H1 (cell line): ENCODE data around the gene OR5AS1. TPM values are rescaled to one million over a fixed set of nuclear protein-coding genes. Genes with fewer than 3 reads are reported as not detected.

Experiments
- CTCF ChIA-PET: fragments of 300-600 bp; sonication (Branson Sonifier 250); formaldehyde crosslinking; loops from one replicate; lab custom pipeline; 2021; ENCODE audit not compliant: partially characterized antibody; lab: Charles Lee
- POLR2A ChIA-PET: fragments of 300-600 bp; sonication (Branson Sonifier 250); formaldehyde crosslinking; loops from one replicate; lab custom pipeline; 2021; ENCODE audit warnings: inconsistent platforms; ENCODE audit not compliant: partially characterized antibody; lab: Charles Lee
- DNase-seq, 2 experiments: peaks; one replicate each; pipeline versions ENCODE4 v3.0.0 to v3.0.0-alpha.2; 2010 to 2022; ENCODE audit warnings: low spot score in 2 of 2, low read depth in 1 of 2, mixed read lengths in 1 of 2
- FAIRE-seq: peaks from 2 replicates; lab custom pipeline; 2011; peaks lifted over from hg19 to GRCh38; lab: Jason Lieb, UNC
- H2AFZ ChIP-seq: 2 replicates; pipeline ENCODE4 v1.8.1; 2012; ENCODE audit warnings: low read length, inconsistent platforms
- H2AK5ac ChIP-seq: 2 replicates; pipeline ENCODE4 v1.6.1; 2013; ENCODE audit warnings: low read depth, low read length
- H2BK120ac ChIP-seq: replicated peaks from 2 replicates; pipeline ENCODE3; 2013; ENCODE audit warnings: low read depth, low read length, inconsistent platforms
- H2BK12ac ChIP-seq: 2 replicates; pipeline ENCODE4 v1.6.1; 2013; ENCODE audit warnings: low read depth, low read length
- H2BK15ac ChIP-seq: 2 replicates; pipeline ENCODE4 v1.6.1; 2013; ENCODE audit warnings: low read length
- H2BK20ac ChIP-seq: 2 replicates; pipeline ENCODE4 v1.6.1; 2013; ENCODE audit warnings: low read length
- H2BK5ac ChIP-seq: 2 replicates; pipeline ENCODE4 v1.6.1; 2013; ENCODE audit warnings: low read depth, low read length
- H3K14ac ChIP-seq: 2 replicates; pipeline ENCODE4 v1.6.1; 2013; ENCODE audit warnings: inconsistent platforms; ENCODE audit not compliant: insufficient read length
- H3K18ac ChIP-seq: 2 replicates; pipeline ENCODE4 v1.6.1; 2013; ENCODE audit warnings: low read length; ENCODE audit errors: extremely low read depth
- H3K23ac ChIP-seq: 2 replicates; pipeline ENCODE4 v1.6.1; 2013; ENCODE audit warnings: inconsistent platforms; ENCODE audit not compliant: insufficient read length
- H3K23me2 ChIP-seq: 2 replicates; pipeline ENCODE4 v1.6.1; 2013; ENCODE audit warnings: low read depth, low read length
- H3K27ac ChIP-seq: 2 replicates; pipeline ENCODE4 v1.6.1; 2011; ENCODE audit warnings: low read depth, low read length, inconsistent platforms
- H3K27me3 ChIP-seq, 4 experiments: replicated peaks in 1 of 4; 1 replicate in 1 of 4; 2 replicates in 3 of 4; pipeline versions ENCODE4 v1.6.1 to v1.8.1; 2011 to 2013; ENCODE audit warnings: low read length in 3 of 4, mild to moderate bottlenecking in 3 of 4, inconsistent platforms in 2 of 4, mixed read lengths in 2 of 4, moderate library complexity in 1 of 4; ENCODE audit not compliant: control insufficient read depth in 3 of 4, insufficient read depth in 3 of 4; ENCODE audit errors: extremely low read depth in 1 of 4
- H3K36me3 ChIP-seq, 4 experiments: 2 replicates each; pipeline versions ENCODE4 v1.6.1 to v1.8.1; 2011 to 2013; ENCODE audit warnings: mild to moderate bottlenecking in 4 of 4, low read length in 3 of 4, moderate library complexity in 2 of 4, control low read depth in 1 of 4, inconsistent platforms in 1 of 4; ENCODE audit not compliant: insufficient read depth in 4 of 4, control insufficient read depth in 2 of 4
- H3K4ac ChIP-seq: replicated peaks from 2 replicates; pipeline ENCODE3; 2013; ENCODE audit warnings: low read length, low read depth, mixed read lengths, inconsistent platforms; ENCODE audit not compliant: insufficient read length
- H3K4me1 ChIP-seq, 4 experiments: replicated peaks in 1 of 4; 1 replicate in 1 of 4; 2 replicates in 3 of 4; pipeline versions ENCODE4 v1.6.1 to v1.8.1; 2011 to 2013; ENCODE audit warnings: low read length in 3 of 4, inconsistent platforms in 2 of 4, mixed read lengths in 1 of 4; ENCODE audit not compliant: insufficient read depth in 4 of 4, control insufficient read depth in 3 of 4
- H3K4me2 ChIP-seq, 2 experiments: 2 replicates each; pipeline versions ENCODE4 v1.6.1 to v1.8.1; 2011 to 2013; ENCODE audit warnings: low read depth in 2 of 2, low read length in 2 of 2, control low read depth in 1 of 2, inconsistent platforms in 1 of 2, mild to moderate bottlenecking in 1 of 2; ENCODE audit not compliant: insufficient read depth in 1 of 2
- H3K4me3 ChIP-seq, 4 experiments: fragments of 200-600, 300-600 bp in 1 of 4; sonication (generic), shearing (Covaris generic), sonication (Bioruptor Twin) in 1 of 4; 2 replicates each; pipeline versions ENCODE4 v1.5.1 to v1.8.1; 2011 to 2016; ENCODE audit warnings: low read length in 4 of 4, low read depth in 3 of 4, control low read depth in 2 of 4, inconsistent platforms in 2 of 4, mild to moderate bottlenecking in 2 of 4, mixed read lengths in 1 of 4, moderate library complexity in 1 of 4; ENCODE audit not compliant: insufficient read depth in 2 of 4; ENCODE audit errors: extremely low read depth in 1 of 4
- H3K56ac ChIP-seq: replicated peaks from 2 replicates; pipeline ENCODE3; 2013; ENCODE audit warnings: low read depth, mild to moderate bottlenecking, mixed read lengths, low read length, inconsistent platforms; ENCODE audit not compliant: insufficient read length
- H3K79me1 ChIP-seq: 2 replicates; pipeline ENCODE4 v1.6.1; 2013; ENCODE audit warnings: low read depth, low read length, control low read depth
- H3K79me2 ChIP-seq, 2 experiments: 2 replicates each; pipeline versions ENCODE4 v1.6.1 to v1.8.1; 2012 to 2013; ENCODE audit warnings: low read length in 2 of 2, mild to moderate bottlenecking in 2 of 2, inconsistent platforms in 1 of 2; ENCODE audit not compliant: insufficient read depth in 2 of 2, control insufficient read depth in 1 of 2
- H3K9ac ChIP-seq, 4 experiments: replicated peaks in 1 of 4; 1 replicate in 1 of 4; 2 replicates in 3 of 4; pipeline versions ENCODE4 v1.6.1 to v1.8.1; 2011 to 2013; ENCODE audit warnings: low read depth in 3 of 4, low read length in 3 of 4, control low read depth in 2 of 4, mild to moderate bottlenecking in 2 of 4, moderate library complexity in 2 of 4, inconsistent platforms in 1 of 4; ENCODE audit errors: extremely low read depth in 1 of 4
- H3K9me3 ChIP-seq, 2 experiments: 2 replicates each; pipeline versions ENCODE4 v1.6.1 to v1.8.1; 2012 to 2013; ENCODE audit warnings: mild to moderate bottlenecking in 2 of 2, moderate library complexity in 2 of 2, control low read depth in 1 of 2, inconsistent platforms in 1 of 2, low read depth in 1 of 2, low read length in 1 of 2, mixed read lengths in 1 of 2; ENCODE audit not compliant: insufficient read depth in 2 of 2
- H4K20me1 ChIP-seq, 2 experiments: replicated peaks in 1 of 2; 2 replicates each; pipeline versions ENCODE3 to v1.8.1; 2011 to 2013; ENCODE audit warnings: inconsistent platforms in 2 of 2, low read length in 2 of 2, mild to moderate bottlenecking in 1 of 2; ENCODE audit not compliant: insufficient read depth in 2 of 2, control insufficient read depth in 1 of 2
- H4K5ac ChIP-seq: 2 replicates; pipeline ENCODE4 v1.6.1; 2013; ENCODE audit warnings: low read length, low read depth, mixed read lengths, inconsistent platforms; ENCODE audit not compliant: insufficient read length
- H4K8ac ChIP-seq: 2 replicates; pipeline ENCODE4 v1.8.0; 2013; ENCODE audit warnings: mild to moderate bottlenecking, moderate library complexity, low read length, inconsistent platforms; ENCODE audit not compliant: insufficient read depth; ENCODE audit errors: extremely low read depth
- H4K91ac ChIP-seq: replicated peaks from 2 replicates; pipeline ENCODE3; 2013; ENCODE audit warnings: low read length, mixed read lengths, inconsistent platforms; ENCODE audit not compliant: insufficient read length
- CHD1 ChIP-seq: IDR thresholded peaks from 2 replicates; pipeline ENCODE4 v1.6.1; 2012; ENCODE audit warnings: low read depth, low read length, improper control_type of control experiment
- HDAC2 ChIP-seq, 2 experiments: fragments of 300-600 bp in 1 of 2; sonication (generic) in 1 of 2; IDR thresholded peaks; 2 replicates each; pipeline ENCODE4 v1.6.1; 2011 to 2012; ENCODE audit warnings: low read depth in 2 of 2, low read length in 2 of 2, mild to moderate bottlenecking in 2 of 2, moderate library complexity in 2 of 2, borderline replicate concordance in 1 of 2, inconsistent platforms in 1 of 2
- MAFK ChIP-seq: IDR thresholded peaks from 2 replicates; pipeline ENCODE4 v1.6.1; 2012; ENCODE audit warnings: low read depth, mild to moderate bottlenecking, improper control_type of control experiment, low read length
- SRF ChIP-seq: IDR thresholded peaks from 2 replicates; pipeline ENCODE4 v1.6.1; 2011; ENCODE audit warnings: mild to moderate bottlenecking, low read depth, low read length, moderate library complexity
- TAF1 ChIP-seq: IDR thresholded peaks from 2 replicates; pipeline ENCODE4 v1.6.1; 2011; ENCODE audit warnings: mild to moderate bottlenecking, low read depth, low read length
- whole genome bisulfite sequencing, 2 experiments: shearing (Covaris generic) in 1 of 2; methylation state at CpG; one replicate each; pipeline versions ENCODE4 v1.1.6 to v1.1.7; 2013 to 2015; ENCODE audit warnings: low lambda C conversion rate in 2 of 2, mixed read lengths in 2 of 2, inconsistent platforms in 1 of 2, low coverage in 1 of 2, missing lambda C conversion rate in 1 of 2; ENCODE audit not compliant: insufficient replicate concordance in 2 of 2, insufficient coverage in 1 of 2, insufficient read length in 1 of 2; ENCODE audit errors: extremely low coverage in 1 of 2, missing lambda C conversion rate in 1 of 2; 5-methylcytosine and 5-hydroxymethylcytosine counted together
- polyA plus RNA-seq, 7 experiments: library from polyadenylated mRNA; depleted of rRNA in 3 of 7; stranded (reverse) in 5 of 7; unstranded in 2 of 7; fragments of >200 nt in 5 of 7; fragments of 200-250 nt in 2 of 7; gene quantifications; 1 replicate in 5 of 7; 2 replicates in 1 of 7; 4 replicates in 1 of 7; pipeline versions ENCODE4 v1.2.1 to v1.2.3, GENCODE V29; 2011 to 2013; ENCODE audit warnings: missing spikeins in 2 of 7, mixed read lengths in 2 of 7
- total RNA-seq: library from RNA; stranded (reverse); fragmentation: NEBNext Ultra II Directional; extraction: Animal tissue kit (Norgen Biotek cat#: 25700); gene quantifications from 2 replicates; pipeline ENCODE4 v1.2.1, GENCODE V29; 2021

Gene OR5AS1
- total and polyA plus RNA-seq, 2 of the 8 experiments (the other 6 are each of a cell fraction or from before 2014, with no cell fraction given): not detected

GRCh38 chr11:55994525-55994924, 32.9 kb upstream of the OR5AS1 start, which contains the start of gene OR5F1:
OR5F1 (minus strand) TSS chr11:55994625; CDS start chr11:55994625, 0 bp downstream.
- FAIRE-seq (no peak), DNase-seq (no peak)
- H4K20me1 ChIP-seq: no peaks in the 10 kb centered on the region
- no peak within 1 kb of the TSS for H3K9ac ChIP-seq
- H4K8ac ChIP-seq: no peak within 1 kb of the TSS
- H3K56ac ChIP-seq: no peak within 1 kb of the TSS
- no peaks in the 10 kb centered on the region for H3K9me3 ChIP-seq
- H2BK12ac ChIP-seq: no peak within 1 kb of the TSS
- H3K4me3 ChIP-seq: no peak within 1 kb of the TSS
- no peak within 1 kb of the TSS for H3K18ac ChIP-seq
- no peaks in the 10 kb centered on the region for H3K27me3 ChIP-seq
- no peaks in the 10 kb centered on the region for H3K36me3 ChIP-seq
- H3K4ac ChIP-seq: no peak within 1 kb of the TSS
- H4K91ac ChIP-seq: no peak within 1 kb of the TSS
- no peak for TF ChIP-seq SRF
- TF ChIP-seq TAF1: no peak
- TF ChIP-seq HDAC2 (IDR thresholded peaks at IDR 0.05; ENCODE audit: borderline replicate concordance in 1 of 2, low read depth in 2 of 2, low read length in 2 of 2): no peak
- TF ChIP-seq CHD1: no peak
- no peak for TF ChIP-seq MAFK
- TF ChIP-seq, all 59 proteins: peak for 0
- Histone ChIP-seq H2BK120ac (no peak within 1 kb of the TSS), H3K23me2 (no peaks in the 10 kb centered on the region), H2BK5ac (no peak within 1 kb of the TSS), H3K4me2 (no peak within 1 kb of the TSS), H3K27ac (no peak within 1 kb of the TSS), H3K79me2 (no peaks in the 10 kb centered on the region), H2BK20ac (0 out of 2 replicates have a peak within 1 kb of the TSS, but pooled peaks have one; percentile 40), H2AFZ (0 out of 2 replicates have a peak within 1 kb of the TSS, but pooled peaks have one; percentile 69), H2AK5ac (no peak within 1 kb of the TSS), H3K14ac (no peak within 1 kb of the TSS), H3K4me1 (peaks cover 0 to 6% (median 0%) of the 10 kb centered on the region in 4 experiments; a peak in 1 of 7 replicates), H3K79me1 (no peaks in the 10 kb centered on the region), H2BK15ac (no peak within 1 kb of the TSS), H4K5ac (no peak within 1 kb of the TSS), H3K23ac (no peak within 1 kb of the TSS)
- ChIA-PET CTCF (no interaction called here), POLR2A (no interaction called here)
- WGBS, 2 experiments: 89% methylated on average over 2 of the region's 2 CpGs; no CpG with 5 or more reads in 1 of the 2 experiments
